Frontal cortex (tissue), 4 donors: Measurements from ENCODE around the gene NYAP2. TPM values are rescaled to one million over a fixed set of nuclear protein-coding genes. Genes with fewer than 3 reads are reported as not detected.

ENCODE experiments used
- DNase-seq, 2 donors: peaks; one replicate each; pipeline ENCODE4 v3.0.0; 2012; ENCODE audit warnings: low spot score in 2 of 2
- FAIRE-seq: peaks from 2 replicates; lab custom pipeline; 2012; peaks lifted over from hg19 to GRCh38; lab: Jason Lieb, UNC
- total RNA-seq: library from RNA; depleted of rRNA; stranded (reverse); fragments of >200 nt; gene quantifications from one replicate; pipeline ENCODE4 v1.2.3, GENCODE V29; 2014
- donor health status: control.
- donor health status: control.
- donor health status: control.

Gene NYAP2
- total RNA-seq, 1 donor from 2014 or later: 14.3 TPM

DNA sequence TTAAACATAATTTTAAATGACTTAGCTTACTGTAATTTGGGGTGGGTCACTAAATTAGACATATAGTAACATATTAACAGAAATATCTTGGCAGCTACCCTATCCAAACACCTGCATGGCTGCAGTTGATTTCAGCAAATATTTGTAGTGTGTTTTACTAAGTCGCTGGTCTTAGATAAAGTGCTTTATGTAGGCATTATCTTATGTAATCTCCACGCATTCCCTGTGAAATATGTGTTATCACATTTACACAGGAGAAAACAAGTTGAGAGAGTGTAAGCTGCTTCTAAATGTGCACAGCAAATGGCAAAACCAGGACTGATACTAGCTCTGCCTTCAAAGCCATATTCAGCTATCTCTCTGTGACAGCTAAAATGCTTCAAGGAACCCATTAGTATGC is 72.0 kb downstream of the NYAP2 start:
- FAIRE-seq (no peak), DNase-seq (no peak)

DNA sequence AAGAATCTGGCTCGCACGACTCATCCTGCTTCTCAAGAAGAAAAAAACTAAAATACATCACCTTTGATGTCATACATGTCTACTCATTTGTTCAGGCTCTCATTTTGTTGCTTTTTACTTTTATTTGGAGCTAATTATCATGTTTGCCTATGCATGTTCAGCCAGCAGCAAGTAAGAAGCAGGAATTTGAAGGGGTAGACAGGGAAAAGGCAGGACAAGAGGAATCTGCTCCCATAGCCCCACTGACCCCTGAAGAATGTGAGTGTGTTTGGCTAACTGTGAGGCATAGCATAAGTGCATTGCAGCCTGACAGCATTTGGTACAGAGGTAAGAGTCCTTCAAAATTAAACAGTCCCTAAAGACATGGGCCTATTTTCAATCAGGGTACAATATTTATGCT is 72.7 kb downstream of the NYAP2 start:
- DNase-seq: no peak
- FAIRE-seq: no peak

DNA sequence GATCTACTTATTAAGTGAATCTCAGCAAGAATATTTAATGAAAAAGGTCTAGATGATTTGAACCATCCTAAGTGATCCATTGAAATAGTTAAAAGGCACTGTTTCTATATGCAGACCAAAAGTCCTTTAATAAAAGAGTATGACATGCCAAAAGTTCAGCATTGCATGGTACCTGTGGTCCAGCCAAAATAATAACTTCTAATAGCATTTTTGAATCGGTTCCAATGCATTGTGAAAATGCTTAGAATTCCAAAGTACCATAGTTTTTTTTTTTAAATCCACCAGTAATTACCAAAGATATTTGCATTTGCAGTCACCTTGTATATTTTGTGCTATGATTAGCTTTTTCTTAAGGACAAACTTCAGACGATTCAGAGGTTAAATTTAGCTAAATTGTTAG is 79.9 kb downstream of the NYAP2 start:
- DNase-seq: no peak
- no peak for FAIRE-seq

DNA sequence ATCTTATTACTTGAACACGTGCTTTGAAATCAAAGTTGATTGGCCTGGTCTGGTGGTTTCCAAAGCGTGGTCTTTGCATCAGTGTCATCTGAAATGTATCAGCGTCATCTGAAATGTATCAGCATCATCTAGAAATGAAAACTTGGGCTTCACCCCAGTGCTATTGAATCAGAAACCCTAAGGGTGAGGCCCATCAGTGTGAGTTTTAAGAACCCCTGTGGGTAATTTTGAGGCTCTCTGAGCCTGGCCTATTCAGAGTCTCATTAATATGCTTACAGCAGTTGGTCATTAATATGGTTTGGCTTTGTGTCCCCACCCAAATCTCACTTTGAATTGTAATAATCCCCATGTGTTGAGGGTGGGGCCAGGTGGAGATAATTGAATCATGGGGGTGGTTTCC is 85.2 kb downstream of the NYAP2 start:
- FAIRE-seq (no peak), DNase-seq (no peak)

DNA sequence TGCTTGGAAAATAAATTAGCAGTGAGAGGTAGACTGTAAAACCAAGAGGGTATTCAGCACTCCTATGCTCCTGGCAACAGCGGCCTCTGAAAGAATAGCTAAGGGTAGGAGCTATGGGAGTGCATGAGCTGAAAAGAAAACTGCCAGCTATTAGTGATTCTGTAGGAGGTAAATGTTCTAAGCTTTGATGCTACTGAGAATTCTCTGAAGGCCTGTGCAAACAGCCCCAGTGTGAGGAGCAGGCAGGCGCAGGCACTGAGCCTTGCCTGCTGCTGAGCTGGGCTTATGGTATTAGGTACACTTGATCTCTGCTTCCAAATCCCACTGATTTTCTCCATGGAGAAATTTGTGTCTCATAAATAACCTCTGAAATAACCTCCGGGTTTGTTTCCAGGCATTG is 86.7 kb downstream of the NYAP2 start:
- DNase-seq: no peak
- FAIRE-seq: no peak

DNA sequence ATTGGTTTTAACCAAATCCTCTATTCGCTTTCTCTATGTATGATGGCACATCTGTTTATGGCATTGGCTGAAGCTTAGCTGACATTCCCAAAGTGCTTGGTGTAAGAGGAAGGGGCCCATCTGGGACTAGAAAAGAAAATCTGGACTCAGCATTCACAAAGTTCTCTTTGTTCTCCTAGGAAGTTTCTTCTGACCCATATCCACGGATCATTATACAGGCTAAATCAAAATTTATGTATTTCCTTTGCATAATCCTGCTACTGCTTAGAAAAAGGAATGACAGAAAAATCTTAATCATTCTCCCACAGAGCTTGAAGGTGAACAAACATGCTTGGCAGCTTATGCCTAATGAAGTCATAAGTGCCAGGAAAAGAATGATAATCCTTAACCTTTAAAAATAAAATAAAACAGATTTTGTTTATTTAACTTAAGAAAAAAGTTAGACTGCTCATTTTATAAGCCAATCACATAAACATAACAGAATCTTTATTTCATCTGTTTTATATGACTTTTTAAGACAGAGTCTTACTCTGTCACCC is 88.4 kb downstream of the NYAP2 start:
- no peak for FAIRE-seq

DNA sequence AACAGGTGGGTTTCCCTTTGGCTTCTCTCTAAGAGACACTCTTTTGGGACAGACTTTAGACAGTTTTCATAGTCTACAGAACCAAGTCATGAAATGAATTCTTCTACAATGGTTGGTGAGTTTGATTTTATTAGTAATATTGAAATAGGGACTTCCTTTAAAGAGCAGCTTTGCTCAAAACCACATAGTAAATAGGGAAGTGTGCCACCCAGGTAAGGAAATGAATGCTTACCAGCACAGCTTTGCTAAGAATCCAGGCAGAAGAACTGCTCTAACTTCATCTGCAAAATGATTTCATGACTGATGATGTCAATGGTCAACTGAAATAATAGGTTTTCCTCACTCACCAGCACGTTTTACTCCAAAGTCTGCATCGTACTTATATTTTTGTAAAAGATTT is 89.2 kb downstream of the NYAP2 start:
- no peak for DNase-seq
- FAIRE-seq: no peak

More for the DNA sequence above, 88.4 kb downstream of the NYAP2 start:
- DNase-seq: no peak

DNA sequence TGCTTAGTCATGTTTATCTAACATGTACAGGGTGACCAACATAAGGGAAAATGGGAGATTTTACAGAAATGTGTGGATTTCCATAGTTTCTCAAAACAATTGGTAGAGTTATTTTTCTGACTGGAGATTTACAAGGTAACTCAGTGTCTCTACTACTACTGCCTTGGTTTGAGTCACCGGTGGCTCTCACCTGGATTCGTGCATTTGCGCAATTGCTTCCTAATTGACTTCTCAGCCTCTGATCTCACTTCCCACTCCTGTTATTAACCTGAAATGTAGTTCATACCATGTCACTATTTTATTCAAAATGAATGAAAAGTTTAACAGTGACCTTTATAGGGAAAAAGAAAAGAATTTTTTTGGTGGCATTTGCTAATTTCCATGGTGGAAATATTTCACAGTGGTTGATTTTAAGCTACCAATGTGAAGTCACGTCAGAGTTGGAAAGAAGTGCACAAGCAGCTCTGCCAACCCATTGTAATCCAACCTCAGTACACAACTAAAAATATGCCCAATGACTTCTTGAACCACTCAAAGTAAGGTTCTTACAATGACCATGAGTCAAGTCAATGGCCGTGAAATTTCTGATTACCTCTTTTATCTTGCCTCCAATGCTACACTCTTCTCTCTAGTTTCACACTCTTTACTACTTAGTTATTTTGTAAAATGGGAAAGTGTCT is 94.0 kb downstream of the NYAP2 start:
- no peak for DNase-seq
- no peak for FAIRE-seq

DNA sequence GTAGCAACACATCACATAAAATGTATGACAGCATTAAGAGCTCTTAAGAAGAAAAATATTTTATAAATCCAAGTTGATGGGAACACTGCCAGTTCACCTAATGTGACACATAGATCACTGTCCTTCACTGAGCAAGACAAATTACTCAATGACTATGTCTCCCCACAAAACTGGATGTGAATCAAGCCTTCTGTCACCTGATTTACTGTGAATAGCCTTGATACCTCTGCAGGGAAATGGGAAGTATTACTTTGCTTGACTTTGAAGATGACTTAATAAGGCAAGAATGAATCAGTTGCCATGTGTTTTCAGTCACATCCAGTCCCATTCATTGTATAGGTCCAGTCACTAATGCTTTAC is 94.6 kb downstream of the NYAP2 start:
- no peak for DNase-seq

DNA sequence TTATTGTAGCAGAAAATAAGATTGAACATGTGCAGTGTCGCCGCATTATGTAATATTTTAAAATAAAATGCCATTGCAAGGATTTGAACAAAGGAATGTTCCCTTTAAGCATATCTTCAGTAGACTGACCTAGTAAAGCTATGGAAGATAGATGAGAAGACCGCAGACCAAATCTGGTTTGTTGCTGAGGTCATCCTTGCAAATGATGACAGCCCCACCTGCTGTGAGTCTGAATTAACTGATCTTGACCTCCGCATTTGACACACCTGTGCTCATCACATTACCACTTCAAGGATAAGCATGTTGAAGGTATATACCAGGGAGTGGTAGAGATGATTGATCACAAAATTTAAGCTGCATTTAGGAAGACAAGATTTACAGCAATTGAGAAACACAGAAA is 96.2 kb downstream of the NYAP2 start:
- DNase-seq (no peak), FAIRE-seq (no peak)

More for the DNA sequence above, 94.6 kb downstream of the NYAP2 start:
- FAIRE-seq: no peak

DNA sequence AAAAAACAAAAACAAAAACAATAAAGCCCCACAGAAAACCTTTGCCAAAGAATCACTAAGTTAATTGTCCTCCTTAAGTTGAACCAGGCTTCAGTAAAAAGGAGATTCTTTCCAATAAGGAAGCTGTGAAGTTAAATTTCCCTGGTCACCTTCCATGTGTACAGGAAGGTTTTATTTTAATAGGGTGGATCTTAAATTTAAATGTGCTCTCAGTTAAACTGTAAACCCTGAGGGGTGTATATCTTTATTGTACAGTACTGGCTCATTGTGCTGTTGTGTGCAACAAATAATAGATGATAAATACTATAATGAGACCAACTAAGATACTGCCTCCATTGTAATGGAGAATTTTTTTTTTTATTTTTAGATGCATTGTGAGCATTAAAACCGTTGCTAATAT is 97.1 kb downstream of the NYAP2 start:
- DNase-seq (no peak), FAIRE-seq (no peak)

DNA sequence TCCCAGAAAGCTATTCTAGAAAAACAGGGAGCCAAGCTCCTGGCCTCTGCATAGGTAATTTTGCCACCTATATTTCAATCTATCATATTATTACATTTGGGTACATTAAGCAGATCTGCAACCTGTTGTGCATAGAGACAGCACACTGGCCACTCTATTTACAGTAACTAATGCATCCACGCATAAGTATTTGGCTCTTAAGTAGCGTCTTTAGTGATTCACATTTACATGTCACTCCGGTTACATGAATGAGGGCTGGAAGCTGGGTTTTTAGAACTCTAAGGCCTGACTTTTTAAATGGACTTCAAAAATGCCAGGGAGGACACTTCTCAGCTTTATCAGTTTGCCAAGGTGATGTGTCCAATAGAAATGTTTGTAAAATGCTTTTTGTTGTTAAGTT is 97.7 kb downstream of the NYAP2 start:
- FAIRE-seq (no peak), DNase-seq (no peak)

DNA sequence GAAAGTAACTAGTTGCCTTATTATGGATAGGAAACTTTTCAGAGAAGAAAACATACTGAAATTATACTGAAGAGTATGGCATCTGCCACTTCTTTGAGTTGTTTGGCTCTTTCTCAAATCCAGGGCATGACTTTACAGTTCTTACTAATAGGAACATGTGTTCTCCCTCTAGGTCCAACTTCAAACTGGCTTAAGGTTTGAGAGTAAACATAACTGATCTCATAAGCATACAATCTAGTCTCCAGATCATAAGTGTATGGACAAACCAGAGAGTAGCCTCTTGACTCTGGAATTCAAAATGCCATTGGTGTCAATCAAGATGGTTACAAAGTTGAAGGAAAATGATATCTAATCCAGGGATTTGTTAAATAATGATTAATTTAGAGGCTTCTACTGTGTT is 101.5 kb downstream of the NYAP2 start:
- FAIRE-seq: no peak
- DNase-seq: no peak

DNA sequence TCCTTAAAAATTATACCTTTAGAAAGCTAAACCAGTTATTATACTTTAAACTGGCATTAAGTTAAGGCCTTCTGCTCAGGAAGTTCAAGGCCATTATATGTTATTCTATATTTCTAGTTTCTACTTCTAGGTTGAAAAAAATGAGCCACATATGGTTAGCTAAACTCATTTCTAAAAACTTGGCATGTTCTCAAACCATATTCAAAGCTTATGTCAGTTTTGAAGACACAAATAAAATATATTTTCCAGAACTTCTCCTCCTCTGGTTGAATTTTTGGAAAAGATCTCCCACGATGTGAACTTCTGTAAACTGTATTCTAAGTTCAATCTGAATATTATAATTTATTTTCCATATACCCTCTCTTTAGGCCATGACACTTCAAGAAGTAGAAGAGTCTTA is 103.5 kb downstream of the NYAP2 start:
- no peak for FAIRE-seq
- DNase-seq: no peak

DNA sequence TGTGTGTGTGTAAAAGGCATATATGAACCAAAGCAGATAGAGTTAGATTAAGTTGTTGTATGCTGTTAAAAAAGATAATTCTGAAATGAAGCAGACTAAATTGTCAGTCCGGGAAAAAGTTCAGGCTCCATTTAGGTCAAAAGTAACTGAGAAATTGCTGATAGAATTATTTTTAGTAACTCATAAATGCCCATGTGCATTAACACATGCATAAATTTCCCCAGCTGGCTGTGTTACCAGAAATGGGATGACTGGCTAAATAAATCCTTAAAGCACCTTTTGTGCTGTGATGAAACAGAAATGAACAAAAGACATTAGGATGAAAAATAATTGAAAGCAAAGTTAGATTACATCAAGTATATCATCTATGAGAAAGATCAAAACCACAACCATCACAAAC is 111.3 kb downstream of the NYAP2 start:
- FAIRE-seq (no peak), DNase-seq (no peak)

DNA sequence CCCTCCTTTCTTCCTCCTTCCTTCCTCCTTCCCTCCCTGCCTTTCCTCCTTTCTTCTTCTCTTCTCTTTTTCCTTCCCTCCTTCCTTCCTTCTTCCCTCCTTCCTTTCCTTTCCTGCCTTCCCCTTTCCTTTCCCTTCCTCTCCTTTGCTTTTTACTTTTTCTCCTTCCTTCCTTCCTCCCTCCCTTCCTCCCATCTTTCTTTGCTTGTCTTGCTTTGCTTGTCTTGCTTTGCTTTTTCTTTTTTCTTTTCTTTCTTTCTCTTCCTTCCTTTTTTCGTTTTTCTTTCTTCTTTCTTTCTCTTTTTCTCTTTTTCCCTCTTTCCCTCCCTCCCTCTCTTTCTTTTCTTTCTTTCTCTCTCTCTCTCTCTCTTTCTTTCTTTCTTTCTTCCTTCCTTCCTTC is 113.0 kb downstream of the NYAP2 start:
- DNase-seq: no peak
- FAIRE-seq: no peak

DNA sequence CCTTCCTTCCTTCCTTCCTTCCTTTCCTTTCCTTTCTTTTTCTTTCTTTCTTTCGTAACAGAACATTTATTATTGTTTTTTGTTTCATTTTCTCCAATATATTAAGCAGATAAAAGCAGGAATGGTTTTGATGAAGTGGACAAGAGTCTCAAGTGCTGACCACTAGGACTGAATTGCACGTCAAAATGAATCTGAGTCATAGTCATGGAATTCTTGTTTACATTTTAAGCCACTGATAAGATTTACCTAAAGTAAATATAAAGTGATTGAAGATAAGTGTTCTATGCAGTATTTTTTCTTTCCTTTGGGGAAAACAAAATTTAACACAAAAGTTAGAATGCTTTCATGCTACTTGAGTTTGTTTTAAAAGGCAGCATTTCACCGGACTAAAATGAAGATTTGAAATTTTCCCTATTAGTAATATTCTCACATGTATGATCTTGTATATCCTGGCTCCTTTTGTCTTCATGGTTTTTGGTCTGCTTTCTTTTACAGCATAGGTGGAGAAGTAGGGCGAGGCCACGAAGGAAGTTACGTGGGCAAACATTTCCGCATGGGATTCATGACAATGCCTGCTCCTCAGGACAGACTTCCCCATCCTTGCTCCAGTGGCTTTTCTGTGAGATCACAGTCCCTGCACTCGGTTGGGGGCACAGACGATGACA is 113.5 kb downstream of the NYAP2 start:
- FAIRE-seq (no peak), DNase-seq (no peak)

DNA sequence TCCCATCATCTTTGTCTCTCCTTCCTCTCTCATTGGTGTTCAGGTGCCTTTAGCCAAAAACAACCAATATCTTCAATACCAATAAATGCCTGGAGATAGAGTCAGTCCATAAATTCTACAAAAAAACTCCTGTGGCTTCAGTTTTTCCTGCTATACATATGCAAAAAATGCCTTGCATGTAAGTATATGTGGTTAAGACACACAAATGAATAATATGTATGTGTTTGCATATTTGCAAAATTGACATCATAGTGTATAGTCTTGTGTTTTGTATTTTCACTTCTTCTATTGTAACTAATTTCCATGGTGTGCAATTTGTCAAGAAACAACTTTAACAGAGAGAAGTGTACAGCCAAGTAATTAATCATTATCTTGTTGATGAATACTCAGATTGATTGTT is 115.5 kb downstream of the NYAP2 start:
- DNase-seq (no peak), FAIRE-seq (no peak)

DNA sequence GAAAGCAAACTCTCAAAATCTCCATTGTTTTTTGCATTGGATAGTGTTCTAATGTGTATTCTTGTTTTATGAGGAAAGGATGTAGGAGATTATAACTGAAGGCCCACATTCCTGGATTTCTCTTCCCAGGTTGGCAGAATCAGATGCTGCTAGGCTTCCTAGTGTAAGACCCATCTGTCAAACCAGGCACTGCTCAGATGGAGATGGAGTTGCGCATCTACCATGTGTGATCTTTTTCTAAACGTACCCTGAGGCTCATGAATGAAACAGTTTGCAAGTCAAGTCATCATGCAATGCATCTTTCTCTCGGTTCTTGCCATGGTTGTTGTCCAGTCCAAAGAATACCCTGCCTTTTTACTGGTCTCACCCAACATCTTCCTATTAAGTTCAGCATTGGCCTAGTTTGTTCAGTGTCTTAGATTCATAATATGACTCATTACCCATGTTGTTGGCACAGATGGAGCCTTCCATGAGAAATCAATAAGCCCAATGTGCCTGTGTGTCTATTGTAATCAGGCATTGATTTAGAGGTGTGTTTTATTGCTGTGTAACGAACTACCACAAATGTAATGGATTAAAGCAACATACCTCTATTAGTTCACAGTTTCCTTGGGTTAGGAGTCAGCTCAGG is 127.4 kb downstream of the NYAP2 start:
- DNase-seq (no peak), FAIRE-seq (no peak)

DNA sequence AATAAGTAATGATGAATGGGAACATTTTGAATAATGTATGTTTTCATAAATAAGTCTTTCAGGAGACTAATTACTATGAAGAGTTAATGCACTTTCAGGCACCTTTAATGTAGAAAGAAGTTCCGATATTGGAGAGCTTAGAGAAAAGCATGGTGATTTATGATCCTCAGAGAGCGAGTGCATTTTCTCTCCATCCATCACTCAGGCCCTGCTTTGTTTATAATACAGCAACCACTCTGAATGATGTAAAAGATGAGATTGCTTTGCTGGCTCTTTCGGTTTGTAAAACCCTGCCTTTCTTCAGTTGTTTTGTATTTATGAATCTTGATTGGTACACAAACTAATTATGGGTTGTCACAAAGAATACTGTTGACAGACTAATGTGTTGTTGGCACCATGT is 132.0 kb downstream of the NYAP2 start:
- FAIRE-seq (no peak), DNase-seq (no peak)

DNA sequence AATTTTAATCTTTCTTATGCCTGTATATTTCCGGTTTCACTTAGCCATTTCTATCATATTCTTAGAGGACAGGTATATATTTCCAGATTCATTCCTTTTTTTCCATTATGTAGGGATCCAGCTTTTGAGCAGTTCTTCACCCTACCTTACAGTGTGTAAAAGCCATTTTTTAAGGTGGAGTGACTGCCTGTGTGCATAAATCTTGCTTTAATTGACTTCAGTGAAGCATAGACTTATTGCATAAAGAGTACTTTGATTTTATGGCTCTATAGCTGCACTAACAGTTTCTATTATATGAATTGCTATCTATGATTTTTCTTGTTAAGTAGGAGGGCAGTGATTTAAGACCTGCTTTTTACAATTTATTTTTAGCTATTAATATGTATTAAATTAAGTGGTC is 132.6 kb downstream of the NYAP2 start:
- DNase-seq (no peak), FAIRE-seq (no peak)
